NCI-H1694 treated with DMSO at 0.1 percent for 48 hours (cell line): ENCODE measurements around the gene RAMP3.
"Not testable (repeated sequence)": the region's sequence is repeated elsewhere in the genome, so short reads cannot be mapped to it uniquely, and the experiment has no call there.

Source experiments
- DNase-seq: peaks from one replicate; lab custom pipeline; 2025; lab: John Stamatoyannopoulos, UW

The RAMP3 gene

DNA sequence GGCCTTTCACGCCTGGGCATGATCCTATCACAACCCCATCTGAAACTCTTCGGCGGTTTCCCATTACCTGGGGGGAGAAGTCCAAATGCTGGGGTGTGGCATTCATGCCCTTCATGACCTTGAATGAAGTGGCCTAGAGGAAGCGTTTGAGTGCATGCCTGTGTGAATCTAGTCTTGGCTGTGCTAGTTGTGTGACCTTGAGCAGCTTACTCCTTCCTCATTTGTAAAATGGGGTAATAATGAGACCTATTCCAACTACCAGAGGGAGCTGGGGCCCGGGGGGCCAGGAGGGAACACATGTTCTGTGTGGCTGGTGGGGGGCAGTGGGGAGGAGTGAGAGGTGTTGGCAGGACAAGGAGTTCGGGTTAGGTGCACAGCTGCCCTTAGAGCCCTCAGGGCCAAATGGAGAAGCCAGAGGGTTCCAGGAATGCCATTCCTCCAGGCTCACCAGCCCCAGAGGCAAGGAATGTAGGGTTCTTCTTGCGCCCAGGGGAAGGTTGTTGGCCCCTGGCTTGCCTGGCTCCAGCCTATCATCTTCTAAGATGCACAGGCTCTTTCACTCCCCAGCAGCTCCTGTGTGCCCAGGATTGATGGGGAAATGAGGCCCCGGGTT lies 24.8 kb upstream of the RAMP3 start:
- no peak for DNase-seq

GRCh38 chr7:45133352-45133751 lies 24.2 kb upstream of the RAMP3 start:
- DNase-seq = no peak

DNA sequence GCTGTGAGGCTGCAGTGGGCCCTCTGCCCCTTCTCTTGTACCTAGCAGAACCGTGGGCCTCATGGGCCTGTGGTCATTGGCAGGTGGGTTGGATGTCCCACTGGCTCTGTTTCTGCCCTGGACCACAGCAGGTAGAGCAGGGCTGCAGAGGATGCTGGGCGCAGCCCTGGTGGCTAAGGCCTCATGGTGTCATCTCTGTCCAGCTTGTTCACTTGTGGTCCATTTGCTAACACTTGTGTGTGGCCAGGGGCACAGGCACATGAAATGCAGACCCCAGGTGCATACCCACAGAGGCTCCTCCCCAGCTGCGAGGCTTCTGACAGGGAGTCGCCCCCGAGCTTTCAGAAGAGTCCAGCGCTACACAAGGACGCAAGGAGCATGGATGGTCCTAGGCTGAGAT lies 23.7 kb upstream of the RAMP3 start:
- DNase-seq = no peak

- DNase-seq = peak; percentile 73
These were observed 21.2 kb upstream of the RAMP3 start for GRCh38 chr7:45136106-45137060.

DNA sequence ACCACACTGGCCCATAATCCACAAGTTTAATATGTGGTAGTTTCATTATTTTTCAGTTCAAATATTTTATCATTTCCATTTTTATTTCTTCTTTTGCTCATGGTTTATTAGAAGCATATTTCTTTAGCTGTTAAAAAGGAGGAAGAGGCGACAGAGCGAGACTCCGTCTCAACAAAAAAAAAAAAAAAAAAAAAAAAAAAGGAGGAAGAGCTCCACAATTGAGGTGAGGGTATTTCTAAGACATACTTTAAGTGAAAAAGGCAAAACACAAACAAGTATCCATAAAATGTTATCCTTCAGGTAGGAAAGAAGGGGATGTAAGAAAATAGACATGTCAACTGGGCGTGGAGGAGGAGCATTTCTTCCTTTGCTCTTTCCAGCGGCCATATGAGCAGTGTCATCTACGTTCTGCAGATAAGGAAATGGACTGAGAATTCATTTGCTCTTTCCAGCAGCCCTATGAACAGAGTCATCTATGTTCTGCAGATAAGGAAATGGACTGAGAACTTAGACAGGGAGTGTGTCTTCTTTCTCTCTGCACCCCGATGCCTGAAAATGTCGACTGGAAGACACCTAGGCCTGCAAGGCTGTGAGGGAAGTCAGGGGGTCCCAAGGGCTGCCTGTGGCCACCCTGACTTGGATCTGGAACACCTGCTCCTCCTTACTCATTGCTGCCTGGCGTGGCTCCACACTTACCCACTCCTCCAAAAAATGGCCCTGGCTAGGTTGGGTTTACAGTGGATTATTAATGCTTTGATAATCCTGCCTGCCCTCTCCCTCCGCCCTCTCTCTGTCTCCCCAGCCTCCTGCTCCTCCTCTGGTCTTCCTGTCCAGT lies 18.9 kb upstream of the RAMP3 start:
- DNase-seq = no peak

DNA sequence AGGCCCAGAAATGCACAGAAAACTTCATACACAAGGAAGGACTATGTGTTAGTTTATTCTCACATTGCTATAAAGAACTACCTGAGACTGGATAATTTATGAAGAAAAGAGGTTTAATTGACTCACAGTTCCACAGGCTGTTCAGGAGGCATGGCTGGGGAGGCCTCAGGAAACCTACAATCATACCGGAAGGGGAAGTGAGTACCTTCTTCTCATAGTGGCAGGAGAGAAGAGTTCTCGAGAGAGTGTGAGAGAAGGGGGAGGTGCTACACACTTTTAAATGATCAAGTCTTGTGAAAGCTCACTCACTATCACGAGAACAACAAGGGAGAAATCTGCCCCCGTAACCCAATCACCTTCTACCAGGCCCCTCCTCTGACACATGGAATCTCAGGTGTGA lies 16.8 kb upstream of the RAMP3 start:
- DNase-seq = no peak

DNA sequence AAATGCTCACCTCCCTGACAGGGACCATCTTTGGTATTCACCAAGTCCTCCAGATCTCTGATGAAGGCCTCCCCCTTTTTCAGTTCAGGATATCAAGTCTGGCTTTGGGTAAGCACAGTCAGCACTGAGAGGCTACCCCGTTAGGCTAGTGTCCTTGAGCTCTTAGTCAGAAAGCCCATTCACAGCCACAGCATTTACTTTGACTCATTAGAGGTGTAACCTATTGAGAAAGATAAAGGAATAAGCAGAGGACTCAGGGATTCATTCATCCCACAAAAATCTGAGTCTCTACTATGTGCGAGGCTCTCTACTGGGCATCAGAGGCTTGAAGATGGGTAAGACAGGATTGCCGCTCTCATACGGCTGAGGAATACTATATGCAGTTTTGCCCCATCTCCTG lies 14.0 kb upstream of the RAMP3 start:
- DNase-seq = no peak

DNA sequence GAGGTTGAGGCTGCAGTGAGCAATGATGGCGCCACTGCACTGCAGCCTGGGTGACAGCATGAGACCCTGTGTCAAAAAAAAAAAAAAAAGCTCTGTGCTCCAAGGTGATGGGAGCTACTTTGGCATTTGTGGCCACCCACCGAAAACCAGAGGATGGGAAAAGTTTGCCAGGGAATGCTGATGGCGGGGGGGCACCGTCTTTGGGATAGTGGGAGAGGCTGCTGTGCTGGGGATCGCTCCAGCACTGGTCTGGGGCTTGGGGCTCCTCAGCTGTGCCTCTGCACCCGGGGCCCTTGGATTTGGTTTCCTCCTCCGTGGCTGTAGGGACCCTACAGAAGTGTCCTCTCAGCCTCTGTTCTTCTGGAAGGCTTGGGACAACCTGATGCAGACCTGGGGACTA lies 11.7 kb upstream of the RAMP3 start:
- DNase-seq = no peak

- no peak for DNase-seq
These were observed 10.8 kb upstream of the RAMP3 start for GRCh38 chr7:45146531-45147379.

GRCh38 chr7:45147858-45148652 lies 9.5 kb upstream of the RAMP3 start:
- no peak for DNase-seq

DNA sequence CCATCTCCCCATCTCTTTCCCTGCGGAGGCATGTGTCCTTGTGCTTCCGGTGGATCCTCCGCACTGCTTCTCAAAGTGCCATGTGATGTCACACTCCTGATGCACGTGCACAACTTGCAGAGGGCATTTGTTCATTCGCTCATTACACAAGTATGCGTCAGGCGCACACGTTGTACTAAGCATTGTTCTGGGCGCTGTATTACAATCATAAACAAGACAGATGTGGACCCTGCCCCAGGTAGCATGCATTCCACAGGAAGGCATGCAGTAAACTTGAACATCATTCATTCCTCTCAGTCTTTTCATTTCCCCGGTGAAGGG lies 9.0 kb upstream of the RAMP3 start:
- DNase-seq = no peak

DNA sequence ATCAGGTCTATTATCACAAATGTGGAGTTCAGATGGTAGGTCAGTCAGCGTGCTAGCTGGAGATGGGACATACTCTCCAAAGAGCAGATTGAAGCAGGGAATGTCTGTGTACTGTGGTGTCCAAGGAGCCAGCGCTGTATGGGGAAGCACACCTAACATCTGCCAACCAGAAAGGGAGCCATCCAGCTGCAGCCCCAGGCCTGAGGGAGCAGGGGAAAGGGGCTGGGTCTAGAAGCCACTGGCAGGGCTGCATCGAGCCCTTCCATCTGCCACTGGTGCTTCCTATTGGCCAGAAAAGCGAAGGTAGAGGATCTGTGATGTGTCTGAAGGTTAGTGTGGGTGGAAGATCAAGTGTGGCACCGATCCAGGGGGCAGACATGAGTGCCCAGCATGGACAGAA lies 8.0 kb upstream of the RAMP3 start:
- no peak for DNase-seq

DNA sequence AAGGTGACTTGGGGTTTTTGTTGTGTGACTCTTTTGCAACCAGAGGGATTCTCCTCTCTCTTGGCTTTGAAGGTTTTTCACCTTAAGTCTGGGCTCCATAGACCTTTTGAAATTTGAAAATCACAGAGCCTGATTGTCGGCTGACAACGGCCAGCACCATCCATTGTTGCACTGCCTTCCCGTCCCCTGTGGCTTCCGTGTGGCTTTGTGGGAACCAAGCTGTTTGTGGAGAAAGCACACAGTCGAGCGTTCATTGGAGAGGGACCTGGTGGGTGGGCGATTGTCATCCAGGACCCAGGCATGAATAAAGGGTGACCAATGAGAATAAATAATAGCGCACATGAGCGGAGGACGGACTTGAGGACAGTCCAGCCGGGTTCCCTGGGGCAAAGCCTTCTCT lies 7.4 kb upstream of the RAMP3 start:
- DNase-seq = no peak

DNA sequence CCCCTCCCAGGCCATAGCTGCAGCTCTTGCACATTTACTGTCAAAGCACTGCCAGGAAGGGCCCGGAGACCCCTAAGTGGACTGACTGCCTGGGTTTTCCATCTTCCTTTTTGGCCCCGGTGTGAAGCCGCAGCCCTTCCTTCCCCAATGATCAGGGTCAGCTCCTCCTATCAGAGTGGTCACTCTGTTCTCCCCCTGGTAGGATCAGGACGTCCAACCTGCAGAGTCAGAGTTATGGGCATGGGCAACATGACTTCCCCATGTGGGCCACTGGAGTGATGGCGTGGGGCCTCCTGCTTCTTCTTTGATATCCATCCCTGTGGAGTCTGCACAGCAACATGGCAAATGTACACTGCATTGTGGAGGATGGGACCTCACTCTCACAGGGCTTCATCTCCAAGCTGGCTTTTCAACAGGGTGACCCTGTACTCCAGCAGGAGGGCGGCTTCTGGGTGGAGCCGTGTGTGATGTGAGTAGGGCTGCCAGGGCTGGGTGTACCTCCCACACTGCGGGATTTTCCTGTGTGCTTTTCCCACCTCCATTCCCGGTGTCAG lies 6.4 kb upstream of the RAMP3 start:
- DNase-seq = no peak

GRCh38 chr7:45151967-45152366 lies 5.6 kb upstream of the RAMP3 start:
- no peak for DNase-seq

DNA sequence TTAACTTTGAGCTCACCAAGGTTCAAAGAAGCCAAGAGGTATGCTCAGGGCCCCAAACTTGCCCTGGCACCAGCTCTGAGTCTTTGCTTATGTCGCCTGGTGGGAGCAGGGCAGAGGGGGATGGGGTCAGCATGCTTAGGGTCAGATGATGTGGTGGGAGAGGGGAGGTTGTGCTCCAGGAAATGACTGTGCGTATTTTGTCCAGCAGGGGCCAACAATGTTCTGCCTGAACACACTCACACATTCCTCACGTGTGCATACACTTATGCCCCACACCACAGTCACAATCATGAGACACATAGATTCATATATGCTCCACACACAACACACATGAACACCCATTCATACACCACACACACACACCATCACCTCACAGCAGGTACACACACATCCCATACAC lies 4.4 kb upstream of the RAMP3 start:
- DNase-seq = no peak

DNA sequence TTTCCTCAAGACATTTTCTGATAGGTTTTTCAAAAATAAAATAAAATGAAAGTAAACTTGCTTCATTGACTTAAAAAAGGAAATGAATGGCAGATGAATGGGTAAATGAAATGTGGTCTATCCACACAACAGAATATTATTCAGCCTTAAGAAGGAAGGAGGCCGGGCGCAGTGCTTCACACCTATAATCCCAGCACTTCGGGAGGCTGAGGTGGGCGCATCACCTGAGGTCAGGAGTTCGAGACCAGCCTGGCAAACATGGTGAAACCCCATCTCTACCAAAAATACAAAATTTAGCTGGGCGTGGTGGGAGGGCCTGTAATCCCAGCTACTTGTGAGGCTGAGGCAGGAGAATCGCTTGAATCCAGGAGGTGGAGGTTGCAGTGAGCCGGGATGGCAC lies 3.7 kb upstream of the RAMP3 start:
- not testable (repeated sequence) for DNase-seq

DNA sequence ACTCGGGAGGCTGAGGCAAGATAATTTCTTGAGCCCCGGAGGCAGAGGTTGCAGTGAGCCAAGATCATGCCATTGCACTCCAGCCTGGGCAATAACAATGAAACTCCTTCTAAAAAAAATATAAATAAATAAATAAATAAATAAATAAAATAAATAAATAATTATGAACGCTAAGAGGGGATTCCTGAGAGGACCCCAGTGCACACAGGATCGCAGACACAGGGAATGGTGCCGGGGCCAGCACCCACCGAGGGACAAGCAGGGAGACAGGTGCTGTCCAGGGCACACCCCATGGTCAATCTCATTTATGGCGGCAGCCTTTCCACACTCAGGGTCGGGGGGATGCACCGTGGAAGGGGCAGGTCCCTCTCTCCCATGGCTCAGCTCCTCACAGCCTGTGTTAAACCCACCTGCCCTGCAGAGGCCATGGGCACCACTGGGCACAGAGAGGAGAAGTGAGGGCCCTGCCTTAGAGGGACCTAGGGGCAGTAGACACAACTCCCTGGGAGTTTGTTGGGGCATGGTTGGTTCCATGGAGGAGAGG lies 2.2 kb upstream of the RAMP3 start:
- no peak for DNase-seq

- DNase-seq = no peak
These were observed 1.6 kb upstream of the RAMP3 start for GRCh38 chr7:45155941-45156340.

DNA sequence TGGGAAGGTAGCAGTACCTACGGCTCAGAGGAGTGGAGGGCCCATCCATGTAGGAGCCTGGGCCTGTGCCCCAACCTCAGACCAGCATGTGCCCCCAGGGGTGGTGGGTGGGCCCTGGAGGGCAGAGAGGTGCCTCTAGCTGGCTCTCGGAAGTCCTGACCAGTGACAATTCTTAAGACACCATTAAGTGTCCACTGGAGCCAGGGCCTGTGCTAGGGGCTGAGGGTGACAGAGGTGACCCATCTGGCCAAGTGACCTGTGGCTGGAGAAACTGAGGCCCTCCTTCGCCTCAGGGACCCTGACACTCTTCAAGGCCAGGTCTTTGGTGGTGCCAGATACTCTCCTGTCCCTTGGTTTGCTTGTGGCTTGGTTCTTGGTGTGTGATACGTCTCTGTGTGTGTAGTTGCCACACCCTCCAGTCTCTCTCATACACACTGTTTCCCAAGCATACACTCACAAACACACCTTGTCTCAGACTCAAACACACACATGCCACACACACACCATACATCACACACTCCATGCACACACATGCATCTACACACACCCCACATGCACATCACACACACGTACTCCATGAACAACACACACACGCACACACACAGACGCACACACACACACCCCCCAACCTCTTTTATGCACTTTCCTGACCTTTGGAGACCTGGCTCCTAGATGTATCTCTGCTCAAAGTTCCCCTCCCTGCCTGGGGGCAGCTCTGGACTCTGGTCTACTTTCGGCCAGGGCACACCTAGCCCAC lies 897 bp upstream of the RAMP3 start:
- DNase-seq = no peak
